Measurements from ENCODE around the gene LAMC3. TPM values are rescaled to one million over a fixed set of nuclear protein-coding genes. Genes with fewer than 3 reads are reported as not detected.

Gene LAMC3
- total RNA-seq, 2 experiments from 2014 or later, result 0.19 to 2.2 TPM

DNA sequence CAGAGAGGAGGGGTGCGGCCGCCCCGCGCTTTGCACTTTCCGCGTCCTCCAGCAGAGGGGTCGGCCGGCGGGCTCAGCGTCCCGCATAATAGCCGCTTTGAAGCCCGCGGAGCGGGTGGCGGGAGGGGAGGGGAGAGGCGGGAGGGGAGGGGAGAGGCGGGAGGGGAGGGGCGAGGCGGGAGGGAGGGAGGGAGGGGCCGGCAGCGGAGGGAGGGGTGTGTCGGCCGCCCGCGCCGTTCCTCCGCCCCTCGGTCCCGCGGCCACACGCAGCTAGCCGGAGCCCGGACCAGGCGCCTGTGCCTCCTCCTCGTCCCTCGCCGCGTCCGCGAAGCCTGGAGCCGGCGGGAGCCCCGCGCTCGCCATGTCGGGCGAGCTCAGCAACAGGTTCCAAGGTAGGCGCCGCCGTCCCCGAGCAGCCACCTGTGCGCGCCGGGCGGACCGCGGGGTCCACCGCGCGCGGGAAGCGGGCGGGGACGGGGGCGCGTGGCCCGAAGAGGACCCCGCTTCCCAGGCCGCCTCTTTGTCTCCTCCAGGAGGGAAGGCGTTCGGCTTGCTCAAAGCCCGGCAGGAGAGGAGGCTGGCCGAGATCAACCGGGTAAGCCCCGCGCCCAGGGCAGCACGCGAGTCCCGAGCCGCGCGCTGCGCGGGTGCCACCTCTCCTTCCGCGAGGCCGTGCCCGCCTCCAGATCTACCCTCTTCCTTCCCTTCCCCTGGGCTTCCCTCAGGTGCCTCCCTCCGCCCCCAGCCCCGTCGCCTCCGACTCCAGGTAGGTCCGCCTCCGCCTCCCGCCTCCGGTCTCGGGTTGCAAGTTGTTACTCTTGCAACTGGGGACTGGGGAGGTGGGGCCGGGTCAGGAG is 87.5 kb downstream of the LAMC3 start, which contains the start of gene AIF1L:
TSS of gene AIF1L (plus strand) at position 263 of the 857 bp plus-strand sequence. CDS start at position 362, 99 bp downstream.
- Histone ChIP-seq H3K9me3 (ENCODE audit: low read length) (no peaks in the 10 kb centered on the region), H3K79me2 (ENCODE audit: insufficient read depth, low read depth, low read length) (no peaks in the 10 kb centered on the region), H3K36me3 (ENCODE audit: insufficient read depth, low read length) (no peaks in the 10 kb centered on the region), H4K20me1 (ENCODE audit: insufficient read depth, low read length) (no peaks in the 10 kb centered on the region), H3K4me1 (ENCODE audit: insufficient read depth, low read length, poor library complexity, severe bottlenecking) (no peaks in the 10 kb centered on the region), H3K4me3 (ENCODE audit: low read depth, low read length, poor library complexity, severe bottlenecking) (no peak within 1 kb of the TSS), H3K9me2 (ENCODE audit: insufficient read depth, low read length) (no peaks in the 10 kb centered on the region), H3K4me2 (ENCODE audit: low read length) (no peak within 1 kb of the TSS), H3K27ac (ENCODE audit: low read depth, low read length, poor library complexity, severe bottlenecking) (no peak within 1 kb of the TSS), H2AFZ (ENCODE audit: low read length) (no peak within 1 kb of the TSS)
- TF ChIP-seq, protein P1, sequence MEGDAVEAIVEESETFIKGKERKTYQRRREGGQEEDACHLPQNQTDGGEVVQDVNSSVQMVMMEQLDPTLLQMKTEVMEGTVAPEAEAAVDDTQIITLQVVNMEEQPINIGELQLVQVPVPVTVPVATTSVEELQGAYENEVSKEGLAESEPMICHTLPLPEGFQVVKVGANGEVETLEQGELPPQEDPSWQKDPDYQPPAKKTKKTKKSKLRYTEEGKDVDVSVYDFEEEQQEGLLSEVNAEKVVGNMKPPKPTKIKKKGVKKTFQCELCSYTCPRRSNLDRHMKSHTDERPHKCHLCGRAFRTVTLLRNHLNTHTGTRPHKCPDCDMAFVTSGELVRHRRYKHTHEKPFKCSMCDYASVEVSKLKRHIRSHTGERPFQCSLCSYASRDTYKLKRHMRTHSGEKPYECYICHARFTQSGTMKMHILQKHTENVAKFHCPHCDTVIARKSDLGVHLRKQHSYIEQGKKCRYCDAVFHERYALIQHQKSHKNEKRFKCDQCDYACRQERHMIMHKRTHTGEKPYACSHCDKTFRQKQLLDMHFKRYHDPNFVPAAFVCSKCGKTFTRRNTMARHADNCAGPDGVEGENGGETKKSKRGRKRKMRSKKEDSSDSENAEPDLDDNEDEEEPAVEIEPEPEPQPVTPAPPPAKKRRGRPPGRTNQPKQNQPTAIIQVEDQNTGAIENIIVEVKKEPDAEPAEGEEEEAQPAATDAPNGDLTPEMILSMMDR (conservative IDR thresholded peaks at IDR 0.05; ENCODE audit: low read length), result no peak
- no peak for TF ChIP-seq EZH2phosphoT487 (IDR thresholded peaks at IDR 0.05; ENCODE audit: borderline replicate concordance, low read depth, low read length)
- CTCF ChIA-PET (ENCODE audit: unreplicated experiment), result no interaction called here
- no TSS peak for BruUV-seq (replicated peaks)
- POLR2A ChIA-PET, result no interaction called here
- DNase-seq (ENCODE audit: low spot score), result no peak
- intact Hi-C loops (cut with micrococcal nuclease; ENCODE audit: unreplicated experiment), result no loop called here

DNA sequence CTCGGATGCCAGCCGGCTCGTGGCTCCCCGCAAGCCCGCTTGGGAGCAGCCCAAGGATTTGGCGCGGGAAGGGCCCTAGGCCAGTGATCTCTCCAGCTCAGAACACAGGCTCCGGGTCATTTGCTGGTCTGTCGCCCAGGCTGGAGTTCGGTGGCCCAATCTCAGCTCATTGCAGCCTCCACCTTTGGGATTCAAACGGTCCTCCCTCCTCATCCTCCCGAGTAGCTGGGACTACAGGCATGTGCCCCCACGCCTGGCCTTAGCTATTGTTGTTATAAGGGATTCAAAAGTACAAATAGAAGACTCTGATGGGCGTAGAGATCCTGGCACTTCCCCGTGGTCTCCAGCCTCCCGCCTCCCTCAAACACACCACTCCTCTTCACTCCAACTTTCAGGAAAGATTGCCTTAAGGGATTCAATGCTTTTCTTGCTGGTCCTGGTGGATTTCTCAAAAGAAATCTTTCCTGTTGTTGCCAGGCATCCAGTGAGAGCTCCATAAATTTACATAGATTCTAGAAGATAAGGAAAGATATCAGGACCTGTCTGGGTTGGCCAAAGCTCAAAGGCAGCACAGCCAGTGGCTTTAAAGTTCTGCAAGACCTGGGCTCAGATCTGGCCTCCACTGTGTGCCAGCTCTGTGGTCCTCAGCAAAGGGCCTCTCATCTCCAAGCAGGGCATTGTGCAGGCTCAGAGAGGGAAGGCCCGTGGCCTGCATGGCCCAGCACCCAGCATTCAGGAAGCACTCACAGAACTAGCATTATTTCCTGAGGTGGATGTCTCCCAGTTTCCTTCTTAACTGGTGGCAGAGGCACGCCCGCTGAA is 88.4 kb downstream of the LAMC3 start:
- Histone ChIP-seq H2AFZ (ENCODE audit: low read length) (no peak overlapping the region), H3K4me1 (ENCODE audit: insufficient read depth, low read length, poor library complexity, severe bottlenecking) (no peaks in the 10 kb centered on the region), H3K4me2 (ENCODE audit: low read length) (no peak overlapping the region), H3K9me2 (ENCODE audit: insufficient read depth, low read length) (no peaks in the 10 kb centered on the region), H4K20me1 (ENCODE audit: insufficient read depth, low read length) (no peaks in the 10 kb centered on the region), H3K79me2 (ENCODE audit: insufficient read depth, low read depth, low read length) (no peaks in the 10 kb centered on the region), H3K36me3 (ENCODE audit: insufficient read depth, low read length) (no peaks in the 10 kb centered on the region), H3K4me3 (ENCODE audit: low read depth, low read length, poor library complexity, severe bottlenecking) (no peak overlapping the region), H3K9me3 (ENCODE audit: low read length) (no peaks in the 10 kb centered on the region), H3K27ac (ENCODE audit: low read depth, low read length, poor library complexity, severe bottlenecking) (no peak overlapping the region)
- ChIA-PET POLR2A (no interaction called here), CTCF (ENCODE audit: unreplicated experiment) (interaction anchor here (0.6 kb wide), 1 partner anchor 219 kb away, joined by 3 read pairs; no protein-coding TSS in a partner anchor)
- DNase-seq (ENCODE audit: low spot score), result no peak
- no TSS peak for BruUV-seq (replicated peaks)
- no peak for TF ChIP-seq EZH2phosphoT487 (IDR thresholded peaks at IDR 0.05; ENCODE audit: borderline replicate concordance, low read depth, low read length)
- TF ChIP-seq, protein P1 (conservative IDR thresholded peaks at IDR 0.05; ENCODE audit: low read length), result no peak
- intact Hi-C loops (cut with micrococcal nuclease; ENCODE audit: unreplicated experiment), result no loop called here
